Measurements from ENCODE around the gene RXRA. TPM values are rescaled to one million over a fixed set of nuclear protein-coding genes. Genes with fewer than 3 reads are reported as not detected.

The RXRA gene
- polyA plus RNA-seq, 1 experiment: 12.0 TPM

DNA sequence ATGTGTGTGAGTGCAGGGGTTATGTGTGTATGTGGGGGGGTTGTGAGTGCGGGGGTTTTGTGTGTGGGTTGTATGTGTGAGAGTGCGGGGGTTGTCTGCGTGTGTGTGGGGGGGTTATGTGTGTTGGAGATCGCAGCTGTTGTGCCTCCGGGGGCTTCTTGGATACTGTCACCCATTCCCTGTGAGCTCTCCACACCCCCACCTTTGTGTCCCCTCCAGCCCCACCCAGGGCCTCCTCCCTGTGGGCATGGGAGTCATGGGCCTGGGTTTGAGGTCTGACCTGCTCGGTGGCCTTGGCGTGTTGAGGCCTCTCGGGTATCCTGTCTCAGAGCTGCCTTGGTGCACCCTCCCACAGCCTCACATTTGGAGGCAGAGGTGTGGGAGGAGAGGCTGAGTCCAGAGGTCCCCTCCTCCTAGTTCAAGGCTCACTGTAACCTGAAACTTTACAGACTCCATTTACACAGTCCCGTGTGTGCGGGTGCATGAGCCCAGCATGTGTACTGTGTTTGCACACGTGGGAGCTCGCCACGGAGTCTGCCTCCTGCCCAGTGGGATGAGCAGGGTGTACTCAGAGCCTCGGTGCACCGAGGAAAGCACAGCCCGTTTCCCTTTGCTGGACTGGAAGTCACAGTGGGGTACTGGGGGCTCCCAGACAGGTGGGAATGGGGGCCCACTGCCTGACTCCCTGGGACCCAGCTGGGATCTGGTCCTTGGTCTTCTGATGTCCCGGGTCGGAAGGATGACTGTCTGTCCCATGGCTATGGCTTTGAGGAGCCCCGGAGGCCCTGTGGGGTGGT lies 43.4 kb downstream of the RXRA start:
- Histone ChIP-seq H3K27me3 (ENCODE audit: control insufficient read depth, insufficient read depth, low read length) (no peaks in the 10 kb centered on the region), H3K36me3 (ENCODE audit: control insufficient read depth, insufficient read depth, low read length) (no peaks in the 10 kb centered on the region; the same call in 1 of the 2 replicates), H3K4me3 (ENCODE audit: low read depth, low read length) (no peak overlapping the region)
- CTCF ChIA-PET: interaction anchor here (1.4 kb wide), 1 partner anchor 79 kb away, joined by 3 read pairs; no protein-coding TSS in a partner anchor
- TF ChIP-seq, protein P1, sequence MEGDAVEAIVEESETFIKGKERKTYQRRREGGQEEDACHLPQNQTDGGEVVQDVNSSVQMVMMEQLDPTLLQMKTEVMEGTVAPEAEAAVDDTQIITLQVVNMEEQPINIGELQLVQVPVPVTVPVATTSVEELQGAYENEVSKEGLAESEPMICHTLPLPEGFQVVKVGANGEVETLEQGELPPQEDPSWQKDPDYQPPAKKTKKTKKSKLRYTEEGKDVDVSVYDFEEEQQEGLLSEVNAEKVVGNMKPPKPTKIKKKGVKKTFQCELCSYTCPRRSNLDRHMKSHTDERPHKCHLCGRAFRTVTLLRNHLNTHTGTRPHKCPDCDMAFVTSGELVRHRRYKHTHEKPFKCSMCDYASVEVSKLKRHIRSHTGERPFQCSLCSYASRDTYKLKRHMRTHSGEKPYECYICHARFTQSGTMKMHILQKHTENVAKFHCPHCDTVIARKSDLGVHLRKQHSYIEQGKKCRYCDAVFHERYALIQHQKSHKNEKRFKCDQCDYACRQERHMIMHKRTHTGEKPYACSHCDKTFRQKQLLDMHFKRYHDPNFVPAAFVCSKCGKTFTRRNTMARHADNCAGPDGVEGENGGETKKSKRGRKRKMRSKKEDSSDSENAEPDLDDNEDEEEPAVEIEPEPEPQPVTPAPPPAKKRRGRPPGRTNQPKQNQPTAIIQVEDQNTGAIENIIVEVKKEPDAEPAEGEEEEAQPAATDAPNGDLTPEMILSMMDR (IDR thresholded peaks at IDR 0.05; ENCODE audit: insufficient read depth, low read depth, low read length): no peak
- no peak for DNase-seq (ENCODE audit: low read depth)
- POLR2A ChIA-PET: no interaction called here

DNA sequence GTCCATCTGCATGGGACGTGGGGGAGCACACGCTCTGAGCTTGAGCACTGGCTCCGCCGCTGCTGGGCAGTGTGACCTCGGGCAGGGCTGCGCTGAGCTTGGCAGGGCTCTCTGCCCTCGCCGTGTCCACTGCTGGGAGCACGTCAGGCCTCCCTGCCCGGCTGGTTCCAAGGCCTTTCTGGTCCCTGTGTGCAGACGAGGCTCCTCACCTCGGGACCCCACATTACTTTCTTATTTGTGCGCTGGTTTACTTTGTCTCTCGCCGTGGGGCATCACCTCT lies 43.9 kb downstream of the RXRA start:
- ChIA-PET CTCF (interaction anchor here (1.4 kb wide), 1 partner anchor 79 kb away, joined by 3 read pairs; no protein-coding TSS in a partner anchor), POLR2A (no interaction called here)
- no peak overlapping the region for H3K4me3 ChIP-seq (ENCODE audit: low read depth, low read length)
- H3K36me3 ChIP-seq (ENCODE audit: control insufficient read depth, insufficient read depth, low read length): no peaks in the 10 kb centered on the region; the same call in 1 of the 2 replicates
- no peak for DNase-seq (ENCODE audit: low read depth)
- H3K27me3 ChIP-seq (ENCODE audit: control insufficient read depth, insufficient read depth, low read length): no peaks in the 10 kb centered on the region
- TF ChIP-seq, protein P1 (IDR thresholded peaks at IDR 0.05; ENCODE audit: insufficient read depth, low read depth, low read length): no peak

DNA sequence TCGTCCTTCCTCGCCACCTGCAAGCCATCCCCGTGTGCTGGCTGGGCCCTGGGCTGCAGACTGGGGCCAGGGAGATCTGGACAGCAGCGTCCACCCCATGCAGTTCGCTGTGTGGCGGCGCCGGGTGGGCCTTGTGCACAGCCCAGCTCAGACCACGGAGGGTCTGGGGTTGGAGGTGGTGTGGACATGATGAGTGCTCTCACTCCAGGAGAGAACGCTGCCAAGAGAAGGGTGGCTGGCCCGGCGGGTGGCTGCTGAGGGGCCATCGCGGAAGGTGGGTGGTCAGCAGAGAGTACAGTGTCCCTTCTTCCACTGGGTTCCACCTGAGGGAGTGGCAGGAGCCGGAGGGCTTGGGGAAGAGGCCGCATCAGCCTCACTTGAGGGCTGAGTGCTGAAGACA lies 44.4 kb downstream of the RXRA start:
- TF ChIP-seq, protein P1 (IDR thresholded peaks at IDR 0.05; ENCODE audit: insufficient read depth, low read depth, low read length): no peak
- Histone ChIP-seq H3K4me3 (ENCODE audit: low read depth, low read length) (no peak overlapping the region), H3K27me3 (ENCODE audit: control insufficient read depth, insufficient read depth, low read length) (no peaks in the 10 kb centered on the region), H3K36me3 (ENCODE audit: control insufficient read depth, insufficient read depth, low read length) (no peaks in the 10 kb centered on the region; the same call in 1 of the 2 replicates)
- POLR2A ChIA-PET: no interaction called here
- CTCF ChIA-PET: interaction anchor here (1.4 kb wide), 1 partner anchor 78 kb away, joined by 3 read pairs; no protein-coding TSS in a partner anchor
- DNase-seq (ENCODE audit: low read depth): no peak

- CTCF ChIA-PET: no interaction called here
- H3K36me3 ChIP-seq (ENCODE audit: control insufficient read depth, insufficient read depth, low read length): no peaks in the 10 kb centered on the region; the same call in 1 of the 2 replicates
- no peak overlapping the region for H3K4me3 ChIP-seq (ENCODE audit: low read depth, low read length)
- DNase-seq (ENCODE audit: low read depth): no peak
- no peaks in the 10 kb centered on the region for H3K27me3 ChIP-seq (ENCODE audit: control insufficient read depth, insufficient read depth, low read length)
- POLR2A ChIA-PET: no interaction called here
- TF ChIP-seq, protein P1 (IDR thresholded peaks at IDR 0.05; ENCODE audit: insufficient read depth, low read depth, low read length): no peak
These were observed 45.5 kb downstream of the RXRA start for GRCh38 chr9:134371731-134372130.

DNA sequence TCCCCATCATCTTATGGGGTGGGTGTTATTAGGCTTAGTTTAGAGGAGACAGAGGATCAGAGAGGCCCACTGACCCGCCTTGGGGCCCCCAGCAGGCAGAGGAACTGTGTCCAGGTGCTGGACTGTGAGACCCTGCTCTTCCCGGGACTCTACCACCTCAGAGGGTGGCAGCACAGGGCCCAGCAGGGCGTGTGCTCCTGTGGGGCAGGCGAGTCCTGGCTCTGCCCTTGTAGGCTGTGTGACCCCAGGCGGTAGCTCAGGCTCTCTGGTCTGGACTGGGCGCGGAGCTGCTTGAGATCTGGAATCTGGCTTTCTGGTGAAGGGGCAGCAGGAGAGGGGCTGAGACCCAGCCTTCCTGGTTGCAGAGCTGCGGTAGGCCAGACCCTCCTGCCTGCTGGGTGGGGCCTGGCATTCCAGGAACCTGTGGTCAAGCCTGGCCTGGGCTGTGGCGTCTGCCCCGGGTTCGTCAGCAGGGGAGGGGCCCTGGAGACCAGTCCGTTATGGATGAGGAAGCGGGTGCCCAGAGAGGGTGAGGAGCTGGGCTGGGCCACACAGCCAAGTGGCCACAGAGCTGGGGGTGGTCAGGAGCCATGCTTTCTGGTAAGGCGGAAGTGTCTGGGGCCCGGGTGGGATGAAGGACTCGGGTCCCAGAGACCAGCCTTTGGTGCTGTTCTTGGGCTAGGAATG lies 46.5 kb downstream of the RXRA start:
- ChIA-PET POLR2A (interaction anchor here (0.6 kb wide), 1 partner anchor 40 kb away, joined by 3 read pairs; no protein-coding TSS in a partner anchor), CTCF (no interaction called here)
- H3K27me3 ChIP-seq (ENCODE audit: control insufficient read depth, insufficient read depth, low read length): no peaks in the 10 kb centered on the region
- H3K4me3 ChIP-seq (ENCODE audit: low read depth, low read length): no peak overlapping the region
- TF ChIP-seq, protein P1 (IDR thresholded peaks at IDR 0.05; ENCODE audit: insufficient read depth, low read depth, low read length): no peak
- H3K36me3 ChIP-seq (ENCODE audit: control insufficient read depth, insufficient read depth, low read length): no peaks in the 10 kb centered on the region; the same call in none of the 2 replicates
- no peak for DNase-seq (ENCODE audit: low read depth)
